Kidney (tissue), 22 donors: ENCODE results near the gene LCA5. TPM values are rescaled to one million over a fixed set of nuclear protein-coding genes. Genes with fewer than 3 reads are reported as not detected.
A peak's percentile ranks its signal among the peaks of the same experiment; 100 is the strongest.
"Not testable (repeated sequence)": the region's sequence is repeated elsewhere in the genome, so short reads cannot be mapped to it uniquely, and the experiment has no call there.

ENCODE experiments used
- DNase-seq, 5 donors: peaks; one replicate each; pipeline ENCODE4 v3.0.0-alpha.2; 2013 to 2020
- FAIRE-seq: peaks from 2 replicates; lab custom pipeline; 2012; peaks lifted over from hg19 to GRCh38; lab: Jason Lieb, UNC
- H3K27ac ChIP-seq, 2 donors: one replicate each; pipeline ENCODE4 v1.7.0; 2013; ENCODE audit warnings: low read depth in 2 of 2, low read length in 2 of 2, inconsistent platforms in 1 of 2
- H3K27me3 ChIP-seq: one replicate; pipeline ENCODE4 v1.7.1; 2013; ENCODE audit warnings: low read length, inconsistent platforms; ENCODE audit not compliant: control insufficient read depth, insufficient read depth
- H3K36me3 ChIP-seq, 3 donors: one replicate each; pipeline versions ENCODE4 v1.7.0 to v1.7.1; 2013; ENCODE audit warnings: low read length in 3 of 3, control low read depth in 1 of 3, inconsistent platforms in 1 of 3; ENCODE audit not compliant: insufficient read depth in 3 of 3, control insufficient read depth in 2 of 3
- H3K4me1 ChIP-seq, 3 donors: one replicate each; pipeline versions ENCODE4 v1.7.0 to v1.7.1; 2013; ENCODE audit warnings: low read length in 3 of 3, inconsistent platforms in 1 of 3, low read depth in 1 of 3; ENCODE audit not compliant: control insufficient read depth in 2 of 3, insufficient read depth in 2 of 3
- H3K4me3 ChIP-seq, 3 donors: one replicate each; pipeline versions ENCODE4 v1.7.0 to v1.8.1; 2013; ENCODE audit warnings: low read length in 3 of 3, control low read depth in 1 of 3, inconsistent platforms in 1 of 3
- H3K9ac ChIP-seq, 3 donors: one replicate each; pipeline versions ENCODE4 v1.7.0 to v1.7.1; 2013; ENCODE audit warnings: low read length in 3 of 3, control low read depth in 1 of 3, inconsistent platforms in 1 of 3
- H3K9me3 ChIP-seq, 3 donors: one replicate each; pipeline versions ENCODE4 v1.7.0 to v1.7.1; 2013; ENCODE audit warnings: low read length in 3 of 3, control low read depth in 1 of 3, inconsistent platforms in 1 of 3; ENCODE audit not compliant: control insufficient read depth in 2 of 3, insufficient read depth in 1 of 3
- CTCF ChIP-seq: IDR thresholded peaks from 3 replicates; pipeline ENCODE4 v1.5.1; 2012; ENCODE audit warnings: mild to moderate bottlenecking, moderate library complexity, borderline replicate concordance; ENCODE audit not compliant: insufficient read depth; ENCODE audit errors: extremely low read depth
- intact Hi-C: fragments of 100-400 bp; cut with DNase I; formaldehyde crosslinking; loops from one replicate; pipeline ENCODE4 v1.11.1; 2022
- long read RNA-seq, 10 donors: library from polyadenylated mRNA in 1 of 10; unstranded in 1 of 10; transcript quantifications; one replicate each; pipeline ENCODE4 v2.0.0 and lab custom pipeline, GENCODE V29; 2021 to 2026
- polyA plus RNA-seq: library from polyadenylated mRNA; stranded (reverse); fragments of 350-450 nt; fragmentation: Illumina TruSeq; extraction: RNeasy Lipid Tissue Mini Kit (QIAGEN cat#74804); gene quantifications from one replicate; pipeline ENCODE4 v1.2.3, GENCODE V29; 2014; ENCODE audit warnings: low read depth, low replicate concordance; ENCODE audit not compliant: insufficient read depth
- total RNA-seq: library from RNA; stranded (reverse); fragmentation: NEBNext Ultra II Directional; extraction: Animal tissue kit (Norgen Biotek cat#: 25700); gene quantifications from one replicate; pipeline ENCODE4 v1.2.1, GENCODE V29; 2021
- donor health status: control.
- donor health status: control.
- donor health status: control.
- donor health status: control.
- donor health status: control.
- donor health status: DM: yes; HTN: yes; CAD: no.
- donor health status: Normal renal cell carcinoma (clear cell type).

Gene LCA5
- total RNA-seq, result 4.8 TPM
- 2.0 TPM for polyA plus RNA-seq
- long read RNA-seq, donor 1, result 0 reads
- long read RNA-seq, donor 2, result 0 reads
- long read RNA-seq, donor 3, result 0 reads
- long read RNA-seq, donor 4, full-length matches to known transcripts, result 3 of 3 reads
- long read RNA-seq, donor 4, partial matches to known transcripts, result 0 of 3 reads
- long read RNA-seq, donor 4, other reads (novel, unspliced or antisense), result 0 of 3 reads
- long read RNA-seq, donor 5, full-length matches to known transcripts, result 2 of 2 reads
- long read RNA-seq, donor 5, partial matches to known transcripts, result 0 of 2 reads
- long read RNA-seq, donor 5, other reads (novel, unspliced or antisense), result 0 of 2 reads
- long read RNA-seq, donor 6, full-length matches to known transcripts, result 1 of 1 reads
- long read RNA-seq, donor 6, partial matches to known transcripts, result 0 of 1 reads
- long read RNA-seq, donor 6, other reads (novel, unspliced or antisense), result 0 of 1 reads
- long read RNA-seq, donor 7, full-length matches to known transcripts, result 2 of 6 reads
- long read RNA-seq, donor 7, partial matches to known transcripts, result 1 of 6 reads
- long read RNA-seq, donor 7, other reads (novel, unspliced or antisense), result 3 of 6 reads
- long read RNA-seq, donor 8, full-length matches to known transcripts, result 1 of 10 reads
- long read RNA-seq, donor 8, partial matches to known transcripts, result 0 of 10 reads
- long read RNA-seq, donor 8, other reads (novel, unspliced or antisense), result 9 of 10 reads
- long read RNA-seq, donor 9, result 0 reads
- long read RNA-seq, donor 10, full-length matches to known transcripts, result 1 of 13 reads
- long read RNA-seq, donor 10, partial matches to known transcripts, result 0 of 13 reads
- long read RNA-seq, donor 10, other reads (novel, unspliced or antisense), result 12 of 13 reads

- peak within 1 kb of the TSS; percentile 80 to 98 (median 89) for H3K4me3 ChIP-seq
- peak within 1 kb of the TSS; percentile 79 to 97 (median 84) for H3K9ac ChIP-seq
- H3K4me1 ChIP-seq, result peaks cover 0 to 2% (median 2%) of the 10 kb centered on the region in 3 donors
- H3K9me3 ChIP-seq, result no peaks in the 10 kb centered on the region
- H3K27ac ChIP-seq, result peak within 1 kb of the TSS; percentile 87
- DNase-seq (peak; percentile 96 to 99 (median 97)), FAIRE-seq (peak; percentile 84)
- H3K36me3 ChIP-seq, result no peaks in the 10 kb centered on the region
- TF ChIP-seq CTCF, result no peak
- intact Hi-C loops, result no loop called here
- no peaks in the 10 kb centered on the region for H3K27me3 ChIP-seq
These were observed at the start of gene LCA5 for GRCh38 chr6:79536954-79537747. TSS of gene LCA5 (minus strand) at chr6:79537430. CDS start at chr6:79518894, 18,536 bp downstream.

- Histone ChIP-seq H3K4me1 (no peaks in the 10 kb centered on the region), H3K9ac (no peak overlapping the region), H3K36me3 (no peaks in the 10 kb centered on the region), H3K4me3 (no peak overlapping the region), H3K9me3 (no peaks in the 10 kb centered on the region), H3K27ac (no peak overlapping the region), H3K27me3 (no peaks in the 10 kb centered on the region)
- intact Hi-C loops, result no loop called here
- DNase-seq (no peak), FAIRE-seq (no peak)
- peak; percentile 27 for TF ChIP-seq CTCF
These were observed 49.3 kb upstream of the LCA5 start for GRCh38 chr6:79586548-79586947.

- FAIRE-seq, result no peak
- H3K27me3 ChIP-seq, result no peaks in the 10 kb centered on the region
- H3K36me3 ChIP-seq, result no peaks in the 10 kb centered on the region
- H3K9me3 ChIP-seq, result no peaks in the 10 kb centered on the region
- H3K4me1 ChIP-seq, result no peaks in the 10 kb centered on the region
- no peak overlapping the region for H3K4me3 ChIP-seq
- TF ChIP-seq CTCF, result no peak
- no peak for DNase-seq
- intact Hi-C loops, result no loop called here
- H3K9ac ChIP-seq, result no peak overlapping the region
- H3K27ac ChIP-seq, result no peak overlapping the region
These were observed 47.1 kb upstream of the LCA5 start for GRCh38 chr6:79584332-79584731.

GRCh38 chr6:79577926-79578325 is 40.7 kb upstream of the LCA5 start:
- FAIRE-seq, result not testable (repeated sequence)
- intact Hi-C loops, result loop anchor here (10.0 kb wide), 1 partner anchor 117 kb away; no protein-coding TSS in a partner anchor

More at GRCh38 chr6:79577926-79578325, 40.7 kb upstream of the LCA5 start:
- DNase-seq, H3K27me3 ChIP-seq, H3K9ac ChIP-seq, H3K4me1 ChIP-seq, H3K36me3 ChIP-seq, H3K4me3 ChIP-seq, H3K27ac ChIP-seq, H3K9me3 ChIP-seq: not testable (repeated sequence)
